Activated naive CD4-positive, alpha-beta T cell treated with anti-CD3 and anti-CD28 coated beads for 36 hours (primary cell): ENCODE results near the gene CUBN. TPM values are rescaled to one million over a fixed set of nuclear protein-coding genes. Genes with fewer than 3 reads are reported as not detected.

Source experiments
- CTCF ChIA-PET: fragments of 350-600 bp; sonication (Branson Sonifier 250); formaldehyde crosslinking; loops from one replicate; lab custom pipeline; 2021; ENCODE audit warnings: antibody characterized with exemption; lab: Charles Lee
- DNase-seq: peaks from one replicate; pipeline ENCODE4 v3.0.0-alpha.2; 2020
- H3K27ac Mint-ChIP-seq: one replicate; pipeline ENCODE4 v1.8.0; 2021; ENCODE audit warnings: mild to moderate bottlenecking, mixed read lengths
- H3K27me3 Mint-ChIP-seq: one replicate; pipeline ENCODE4 v1.8.0; 2021; ENCODE audit warnings: low read depth, mixed read lengths
- H3K36me3 Mint-ChIP-seq: one replicate; pipeline ENCODE4 v1.8.0; 2021; ENCODE audit warnings: low read depth, mixed read lengths
- H3K4me1 Mint-ChIP-seq: one replicate; pipeline ENCODE4 v1.8.0; 2021; ENCODE audit warnings: low read depth, mixed read lengths
- H3K4me3 Mint-ChIP-seq: one replicate; pipeline ENCODE4 v1.8.0; 2021; ENCODE audit warnings: mild to moderate bottlenecking, moderate library complexity, mixed read lengths
- H3K9me3 Mint-ChIP-seq: one replicate; pipeline ENCODE4 v1.8.0; 2021; ENCODE audit warnings: mixed read lengths
- intact Hi-C: fragments of 100-400 bp; cut with micrococcal nuclease; formaldehyde crosslinking; loops from one replicate; pipeline ENCODE4 v1.15.1; 2023
- total RNA-seq, 2 experiments: library from RNA; stranded (reverse); gene quantifications; one replicate each; pipeline ENCODE4 v1.2.3, GENCODE V29; 2021

CUBN gene
- total RNA-seq, 2 experiments from 2014 or later: 0.37 to 0.41 TPM

DNA sequence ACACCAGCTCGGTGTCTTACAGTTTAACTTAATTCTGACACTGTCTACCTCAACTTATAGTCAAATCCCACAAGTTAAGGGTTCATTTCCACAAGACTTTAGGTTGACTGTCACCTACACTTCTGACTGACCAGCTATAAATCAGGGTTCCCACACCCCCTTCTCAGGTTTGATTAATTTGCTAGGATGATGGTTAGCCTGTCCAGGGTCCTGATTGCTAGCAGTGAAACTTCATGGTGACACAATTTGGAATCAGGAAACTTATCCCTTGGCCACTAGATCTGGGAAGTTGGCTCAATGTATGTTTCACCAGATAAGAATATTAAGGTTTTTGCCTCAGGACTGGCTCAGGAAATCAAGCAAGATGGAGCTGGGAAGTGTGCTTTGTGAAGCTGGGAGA lies 309.6 kb downstream of the CUBN start:
- Mint-ChIP-seq H3K4me3 (no peak overlapping the region), H3K36me3 (peaks cover 18% of the 10 kb centered on the region), H3K27ac (no peak overlapping the region), H3K4me1 (peaks cover 17% of the 10 kb centered on the region), H3K9me3 (peaks cover 18% of the 10 kb centered on the region), H3K27me3 (no peaks in the 10 kb centered on the region)
- CTCF ChIA-PET: interaction anchor here (1.3 kb wide), 1 partner anchor 437 kb away, joined by 3 read pairs; no protein-coding TSS in a partner anchor
- no peak for DNase-seq
- intact Hi-C loops: loop anchor here (10.0 kb wide), 1 partner anchor 775 kb away; no protein-coding TSS in a partner anchor

DNA sequence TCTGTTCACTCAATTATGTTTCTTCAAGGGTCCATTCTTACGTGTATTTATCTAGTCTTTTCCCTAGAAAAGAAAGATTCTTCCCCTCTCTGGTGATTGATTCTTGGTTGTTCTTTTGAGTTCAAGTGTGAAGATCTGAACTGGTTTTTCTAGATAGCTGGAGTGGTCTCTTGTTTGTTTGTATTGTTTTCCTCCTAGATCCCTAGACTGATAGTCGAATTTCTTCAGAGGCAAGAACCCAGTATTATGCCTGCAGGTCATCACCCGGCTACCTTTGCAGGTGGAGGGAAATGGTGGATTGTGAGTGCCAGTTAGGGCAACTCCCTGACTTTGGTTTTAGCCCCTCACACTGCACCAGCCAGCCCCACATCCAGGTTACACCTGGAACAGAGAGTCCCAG lies 310.2 kb downstream of the CUBN start:
- H3K27ac Mint-ChIP-seq: no peak overlapping the region
- intact Hi-C loops: loop anchor here (10.0 kb wide), 1 partner anchor 1835 kb away; the partner anchor contains the start of genes ARL5B and NSUN6
- no peak overlapping the region for H3K4me3 Mint-ChIP-seq
- peaks cover 18% of the 10 kb centered on the region for H3K9me3 Mint-ChIP-seq
- H3K27me3 Mint-ChIP-seq: no peaks in the 10 kb centered on the region
- H3K36me3 Mint-ChIP-seq: peaks cover 20% of the 10 kb centered on the region
- CTCF ChIA-PET: interaction anchor here (1.3 kb wide), 1 partner anchor 438 kb away, joined by 3 read pairs; no protein-coding TSS in a partner anchor
- peaks cover 23% of the 10 kb centered on the region for H3K4me1 Mint-ChIP-seq
- no peak for DNase-seq

DNA sequence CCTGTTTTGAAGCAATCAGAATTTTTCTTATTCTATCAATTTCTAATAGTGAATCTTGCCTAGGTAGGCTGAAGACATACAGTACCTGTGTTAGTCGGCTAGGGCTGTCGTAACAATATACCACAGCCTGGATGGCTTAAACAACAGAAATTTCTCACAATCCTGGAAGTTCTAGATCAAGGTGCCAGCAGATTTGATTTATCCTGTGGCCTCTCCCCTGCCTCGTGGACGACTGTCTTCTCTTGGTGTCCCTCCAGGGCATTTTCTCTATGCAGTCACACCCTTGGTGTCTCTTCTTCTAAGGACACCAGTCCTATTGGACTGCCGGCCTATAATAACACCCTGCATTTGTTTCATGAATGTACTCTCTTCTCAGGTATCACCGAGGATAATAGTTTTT lies 310.6 kb downstream of the CUBN start:
- CTCF ChIA-PET: no interaction called here
- intact Hi-C loops: loop anchor here (10.0 kb wide), 1 partner anchor 1836 kb away; the partner anchor contains the start of genes ARL5B and NSUN6
- Mint-ChIP-seq H3K9me3 (peaks cover 18% of the 10 kb centered on the region), H3K27me3 (no peaks in the 10 kb centered on the region), H3K4me1 (peaks cover 23% of the 10 kb centered on the region), H3K4me3 (no peak overlapping the region), H3K27ac (no peak overlapping the region), H3K36me3 (peaks cover 20% of the 10 kb centered on the region)
- DNase-seq: no peak

DNA sequence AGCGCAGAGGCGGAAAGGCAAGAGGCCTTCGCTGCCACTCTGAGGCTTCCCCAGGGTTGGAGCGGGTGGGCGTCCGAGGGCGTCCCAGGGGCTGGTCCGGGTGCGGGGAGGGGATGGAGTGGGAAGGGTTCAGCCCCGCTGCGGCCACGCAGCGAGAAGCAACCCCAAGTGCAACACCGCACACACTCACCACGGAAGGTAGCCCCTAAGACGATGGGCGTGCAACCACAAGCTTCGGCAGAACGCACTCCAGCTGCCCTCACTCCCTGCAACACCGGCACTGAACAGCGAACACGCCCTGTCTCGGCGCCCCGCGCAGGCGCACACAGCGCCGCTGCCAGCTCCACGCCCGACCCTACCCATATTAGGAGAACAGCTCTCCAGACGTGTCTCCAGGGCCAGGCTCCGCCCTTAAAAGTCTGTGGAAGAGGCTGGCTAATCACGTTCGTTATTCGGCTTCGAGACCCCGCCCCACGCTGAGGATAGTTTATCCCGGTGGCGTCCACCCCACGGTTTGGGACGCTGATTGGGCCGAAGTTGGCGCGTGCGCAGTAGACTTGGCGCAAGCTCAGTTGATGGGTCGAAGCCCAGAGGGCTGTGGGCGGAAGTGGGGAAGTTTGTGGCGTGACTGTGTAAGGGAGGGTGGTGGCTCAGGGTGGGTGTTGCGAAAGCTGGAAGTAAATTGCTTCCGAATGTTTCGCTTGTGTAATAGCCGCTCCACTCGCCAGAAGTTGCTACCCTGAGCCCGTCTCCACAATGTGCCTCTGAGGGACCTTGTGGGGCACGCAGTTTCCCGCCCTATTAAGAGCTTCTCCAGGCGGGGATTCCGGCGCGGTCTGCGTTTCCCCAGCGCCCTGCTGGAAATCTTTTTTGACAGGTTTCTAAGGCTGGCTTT lies 312.2 kb downstream of the CUBN start, which contains the start of gene RSU1:
Gene RSU1 (minus strand): TSS at position 300 of the 895 bp plus-strand sequence. CDS start 343 bp downstream, outside the sequence.
- intact Hi-C loops: loop anchor here (1.0 to 10.0 kb wide), 12 partner anchors 30 to 1837 kb away; partner anchors contain the start of genes ARL5B, MINDY3, NSUN6 and TRDMT1
- peak within 1 kb of the TSS; percentile 89 for H3K4me3 Mint-ChIP-seq

DNA sequence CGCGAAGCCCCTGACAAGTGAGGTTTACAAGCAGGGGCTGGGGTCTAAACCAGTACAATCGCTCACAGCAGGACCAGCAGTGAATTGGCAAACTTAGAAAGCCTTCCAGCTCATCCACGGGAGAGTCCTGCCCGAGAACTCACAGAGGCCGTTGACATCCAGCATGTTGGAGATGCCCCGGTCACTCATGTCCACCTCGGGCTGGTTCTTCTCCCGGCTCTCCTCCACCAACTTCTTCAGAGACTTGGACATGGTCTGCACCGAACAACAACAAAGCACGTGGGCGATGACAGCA lies 312.8 kb downstream of the CUBN start:
- peak overlapping the region; percentile 70 for H3K27ac Mint-ChIP-seq
- no peaks in the 10 kb centered on the region for H3K27me3 Mint-ChIP-seq
- intact Hi-C loops: loop anchor here (1.0 to 10.0 kb wide), 12 partner anchors 29 to 1838 kb away; partner anchors contain the start of genes ARL5B, MINDY3, NSUN6 and TRDMT1
- H3K4me3 Mint-ChIP-seq: peak overlapping the region; percentile 89
- peaks cover 11% of the 10 kb centered on the region for H3K36me3 Mint-ChIP-seq
- peaks cover 24% of the 10 kb centered on the region for H3K4me1 Mint-ChIP-seq
- CTCF ChIA-PET: no interaction called here
- peaks cover 2% of the 10 kb centered on the region for H3K9me3 Mint-ChIP-seq
- DNase-seq: no peak

More for the DNA sequence above, 312.2 kb downstream of the CUBN start, which contains the start of gene RSU1:
- peak; percentile 100 for DNase-seq
- peaks cover 23% of the 10 kb centered on the region for H3K4me1 Mint-ChIP-seq
- H3K36me3 Mint-ChIP-seq: peaks cover 15% of the 10 kb centered on the region
- peaks cover 8% of the 10 kb centered on the region for H3K9me3 Mint-ChIP-seq
- H3K27ac Mint-ChIP-seq: peak within 1 kb of the TSS; percentile 90
- CTCF ChIA-PET: interaction anchor here (0.6 to 1.2 kb wide), 4 partner anchors 11 to 975 kb away, joined by 3 to 7 read pairs (median 4); no protein-coding TSS in a partner anchor
- H3K27me3 Mint-ChIP-seq: no peaks in the 10 kb centered on the region

DNA sequence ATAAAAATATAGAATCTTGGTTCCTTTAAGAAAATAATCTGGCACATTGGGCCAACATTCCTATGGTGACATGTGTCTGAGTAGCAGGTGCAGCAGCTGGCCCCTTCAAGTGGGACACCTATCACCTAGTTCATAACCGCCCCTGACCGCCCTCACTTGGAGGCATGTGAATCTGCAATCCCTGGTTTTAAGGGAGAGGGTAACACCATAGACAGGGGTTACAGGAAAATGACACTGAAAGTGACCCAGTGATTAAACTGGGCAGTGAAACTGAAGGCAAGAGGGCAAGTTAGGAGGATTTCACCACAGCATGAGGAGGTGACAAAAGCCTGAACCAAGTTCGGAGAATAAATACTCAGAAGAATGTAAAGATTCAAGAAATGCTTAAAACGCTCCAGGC lies 313.4 kb downstream of the CUBN start:
- Mint-ChIP-seq H3K27ac (no peak overlapping the region), H3K4me1 (peaks cover 26% of the 10 kb centered on the region), H3K27me3 (no peaks in the 10 kb centered on the region), H3K36me3 (peaks cover 13% of the 10 kb centered on the region), H3K9me3 (no peaks in the 10 kb centered on the region), H3K4me3 (peak overlapping the region; percentile 89)
- intact Hi-C loops: loop anchor here (10.0 kb wide), 1 partner anchor 1839 kb away; the partner anchor contains the start of genes ARL5B and NSUN6
- DNase-seq: no peak
- CTCF ChIA-PET: interaction anchor here (0.6 kb wide), 1 partner anchor 442 kb away, joined by 3 read pairs; no protein-coding TSS in a partner anchor

DNA sequence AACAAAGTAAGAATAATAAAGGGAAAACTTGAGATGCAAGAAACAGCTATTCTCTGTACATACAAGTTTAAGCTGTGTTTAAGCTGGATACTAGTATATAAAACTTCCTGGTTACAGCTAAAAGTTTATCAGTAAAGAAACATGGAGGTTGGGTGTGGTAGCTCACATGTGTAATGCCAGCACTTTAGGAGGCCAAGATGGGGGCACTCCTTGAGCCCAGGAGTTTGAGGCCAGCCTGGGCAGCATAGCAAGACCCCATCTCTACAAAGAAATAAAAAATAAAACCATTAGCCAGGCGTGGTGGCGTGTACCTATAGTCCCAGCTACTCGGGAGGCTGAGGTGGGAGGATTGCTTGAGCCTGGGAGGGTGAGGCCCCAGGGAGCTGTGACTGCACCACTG lies 315.6 kb downstream of the CUBN start:
- H3K9me3 Mint-ChIP-seq: no peaks in the 10 kb centered on the region
- intact Hi-C loops: loop anchor here (10.0 kb wide), 1 partner anchor 1841 kb away; the partner anchor contains the start of genes ARL5B and NSUN6
- CTCF ChIA-PET: interaction anchor here (0.7 to 1.8 kb wide), 3 partner anchors 32 to 39 kb away, joined by 3 to 9 read pairs (median 5); no protein-coding TSS in a partner anchor
- H3K27ac Mint-ChIP-seq: no peak overlapping the region
- H3K4me3 Mint-ChIP-seq: no peak overlapping the region
- peaks cover 13% of the 10 kb centered on the region for H3K36me3 Mint-ChIP-seq
- H3K27me3 Mint-ChIP-seq: no peaks in the 10 kb centered on the region
- peaks cover 32% of the 10 kb centered on the region for H3K4me1 Mint-ChIP-seq
- DNase-seq: no peak

DNA sequence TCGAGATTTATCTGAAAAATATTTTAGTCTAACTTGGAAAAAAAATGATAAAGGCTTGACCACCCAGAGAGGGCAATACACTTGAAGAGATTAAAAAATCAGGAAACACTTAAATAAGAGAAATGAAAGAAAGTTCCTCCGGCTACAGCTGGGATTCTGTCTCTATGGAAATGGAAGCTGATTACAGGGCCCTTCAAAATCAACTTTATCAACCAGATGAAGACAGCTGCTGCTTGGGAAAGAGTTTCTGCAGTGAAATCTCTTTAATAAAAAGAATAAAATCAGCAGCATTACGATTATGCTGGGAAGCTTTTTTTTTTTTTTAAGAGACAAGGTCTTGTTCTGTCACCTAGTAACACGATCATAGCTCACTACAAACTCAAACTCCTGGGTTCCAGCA lies 316.9 kb downstream of the CUBN start:
- Mint-ChIP-seq H3K27ac (no peak overlapping the region), H3K4me1 (peaks cover 29% of the 10 kb centered on the region), H3K36me3 (peaks cover 14% of the 10 kb centered on the region), H3K27me3 (no peaks in the 10 kb centered on the region), H3K9me3 (no peaks in the 10 kb centered on the region), H3K4me3 (no peak overlapping the region)
- no peak for DNase-seq
- CTCF ChIA-PET: interaction anchor here (0.9 to 1.8 kb wide), 2 partner anchors 36 to 910 kb away, joined by 3 to 9 read pairs; no protein-coding TSS in a partner anchor
- intact Hi-C loops: loop anchor here (10.0 kb wide), 1 partner anchor 1842 kb away; the partner anchor contains the start of genes ARL5B and NSUN6

DNA sequence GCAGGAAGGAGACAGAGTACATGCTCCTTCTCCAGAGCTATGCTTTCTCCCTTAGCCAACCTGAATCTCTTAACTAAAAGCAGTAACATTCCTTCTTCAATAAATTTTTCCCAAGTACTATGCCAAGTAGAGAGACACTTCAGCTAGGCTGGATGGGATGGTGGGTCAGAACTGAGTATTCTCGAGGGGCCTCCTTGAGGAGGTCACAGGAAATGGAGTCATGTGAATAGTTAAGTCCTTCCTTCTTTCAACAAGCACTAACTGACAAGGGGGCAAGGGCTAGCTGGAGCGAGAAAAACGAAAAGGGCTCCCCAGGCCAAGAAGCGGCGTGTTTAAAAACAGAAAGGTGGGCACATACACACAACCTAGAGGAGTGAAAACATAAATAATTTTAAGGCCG lies 317.8 kb downstream of the CUBN start:
- Mint-ChIP-seq H3K4me3 (no peak overlapping the region), H3K36me3 (peaks cover 22% of the 10 kb centered on the region), H3K27me3 (no peaks in the 10 kb centered on the region), H3K9me3 (no peaks in the 10 kb centered on the region), H3K27ac (no peak overlapping the region), H3K4me1 (peaks cover 27% of the 10 kb centered on the region)
- intact Hi-C loops: loop anchor here (10.0 kb wide), 1 partner anchor 1843 kb away; the partner anchor contains the start of genes ARL5B and NSUN6
- DNase-seq: no peak
- CTCF ChIA-PET: interaction anchor here (0.6 kb wide), 1 partner anchor 1004 kb away, joined by 3 read pairs; no protein-coding TSS in a partner anchor

DNA sequence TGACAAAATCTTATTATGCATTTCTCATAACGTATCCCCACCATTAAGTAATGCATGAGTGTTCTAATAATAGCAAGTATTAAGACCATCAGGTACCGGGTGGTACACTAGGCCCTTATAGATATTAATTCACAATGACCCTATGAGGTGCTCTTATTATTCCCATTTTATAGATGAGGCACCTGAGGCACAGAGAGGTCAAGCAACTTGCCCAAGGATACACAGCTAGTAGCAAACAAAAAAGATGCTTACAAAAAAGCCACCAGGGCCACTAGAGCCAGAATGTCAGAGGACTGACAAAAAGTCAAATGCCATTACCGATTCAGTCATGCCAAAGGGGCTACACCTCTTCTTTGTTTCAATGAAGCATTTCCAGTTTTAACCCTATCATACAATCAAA lies 318.3 kb downstream of the CUBN start:
- Mint-ChIP-seq H3K9me3 (no peaks in the 10 kb centered on the region), H3K4me1 (peaks cover 26% of the 10 kb centered on the region), H3K4me3 (no peak overlapping the region), H3K36me3 (peaks cover 22% of the 10 kb centered on the region), H3K27ac (no peak overlapping the region), H3K27me3 (no peaks in the 10 kb centered on the region)
- DNase-seq: no peak
- intact Hi-C loops: loop anchor here (10.0 kb wide), 1 partner anchor 1844 kb away; the partner anchor contains the start of genes ARL5B and NSUN6
- CTCF ChIA-PET: no interaction called here

DNA sequence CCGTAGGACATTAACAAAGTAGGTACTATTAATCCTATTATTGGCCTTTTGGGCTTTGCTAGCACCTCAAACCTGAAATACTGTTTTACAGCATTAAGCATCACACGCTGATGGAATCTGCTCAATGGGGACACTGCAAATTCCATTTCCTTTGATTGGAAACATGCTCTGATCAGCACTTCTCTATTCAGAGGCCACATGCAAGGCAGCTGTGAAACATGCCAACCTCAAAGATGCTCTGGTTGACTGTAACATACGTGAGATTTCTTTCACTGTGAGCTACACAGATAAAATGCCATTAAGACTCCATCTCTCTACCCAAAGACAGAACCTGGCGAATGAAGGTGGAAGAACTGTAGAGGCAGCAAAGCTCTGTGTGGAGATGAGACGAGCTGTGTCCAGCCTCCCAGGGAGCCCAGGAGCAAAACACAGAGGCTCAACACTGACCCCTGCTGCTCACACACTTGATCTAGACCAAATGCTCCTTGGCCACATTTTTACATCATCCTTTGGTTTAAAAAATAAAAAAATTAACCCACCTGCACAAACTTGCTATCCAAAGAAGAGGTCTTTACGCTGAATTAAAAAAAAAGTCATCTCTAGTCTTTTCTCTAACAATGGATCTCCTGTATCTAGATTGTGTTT lies 320.4 kb downstream of the CUBN start:
- intact Hi-C loops: loop anchor here (1.0 to 2.0 kb wide), 6 partner anchors 30 to 930 kb away; partner anchors contain the start of gene C1QL3
- H3K9me3 Mint-ChIP-seq: peaks cover 2% of the 10 kb centered on the region
- peak; percentile 83 for DNase-seq
- H3K27me3 Mint-ChIP-seq: no peaks in the 10 kb centered on the region
- peaks cover 19% of the 10 kb centered on the region for H3K36me3 Mint-ChIP-seq
- CTCF ChIA-PET: interaction anchor here (0.5 to 1.0 kb wide), 4 partner anchors 30 to 907 kb away, joined by 3 to 4 read pairs (median 3); no protein-coding TSS in a partner anchor
- no peak overlapping the region for H3K4me3 Mint-ChIP-seq
- H3K4me1 Mint-ChIP-seq: peaks cover 10% of the 10 kb centered on the region
- no peak overlapping the region for H3K27ac Mint-ChIP-seq
